Neuronal stem cell (in vitro differentiated cells): ENCODE data around the gene KANSL1.

Experiments
- DNase-seq: peaks from one replicate; pipeline ENCODE4 v3.0.0-alpha.2; 2013; ENCODE audit warnings: low spot score
- H2AFZ ChIP-seq: one replicate; pipeline ENCODE4 v1.6.1; 2013; ENCODE audit warnings: mild to moderate bottlenecking, low read length, inconsistent platforms
- H2AK5ac ChIP-seq: 2 replicates; pipeline ENCODE4 v1.6.1; 2013; ENCODE audit warnings: low read depth, mild to moderate bottlenecking, inconsistent platforms, low read length, moderate library complexity, mixed read lengths
- H2BK120ac ChIP-seq: 2 replicates; pipeline ENCODE4 v1.6.1; 2013; ENCODE audit warnings: low read depth, mild to moderate bottlenecking, inconsistent platforms, low read length, moderate library complexity, mixed read lengths
- H2BK12ac ChIP-seq: one replicate; pipeline ENCODE4 v1.6.1; 2013; ENCODE audit warnings: low read length, inconsistent platforms
- H2BK15ac ChIP-seq: 2 replicates; pipeline ENCODE4 v1.6.1; 2013; ENCODE audit warnings: mild to moderate bottlenecking, low read length, inconsistent platforms, mixed read lengths
- H2BK5ac ChIP-seq: one replicate; pipeline ENCODE4 v1.6.1; 2013; ENCODE audit warnings: inconsistent platforms, mild to moderate bottlenecking, low read length, moderate library complexity
- H3K14ac ChIP-seq: one replicate; pipeline ENCODE4 v1.6.1; 2013; ENCODE audit warnings: low read length, inconsistent platforms
- H3K18ac ChIP-seq: 2 replicates; pipeline ENCODE4 v1.6.1; 2013; ENCODE audit warnings: low read length, inconsistent platforms
- H3K23ac ChIP-seq: 2 replicates; pipeline ENCODE4 v1.6.1; 2013; ENCODE audit warnings: low read depth, mild to moderate bottlenecking, mixed read lengths, low read length, inconsistent platforms; ENCODE audit not compliant: poor library complexity
- H3K27ac ChIP-seq: replicated peaks from 3 replicates; pipeline ENCODE4 v1.5.1; 2013; ENCODE audit warnings: low read length, inconsistent platforms
- H3K27me3 ChIP-seq, 3 experiments: 2 replicates each; pipeline ENCODE4 v1.6.1; 2013; ENCODE audit warnings: low read length in 3 of 3, mild to moderate bottlenecking in 2 of 3, inconsistent platforms in 1 of 3, low read depth in 1 of 3, mixed read lengths in 1 of 3, moderate library complexity in 1 of 3; ENCODE audit not compliant: control insufficient read depth in 3 of 3, insufficient read depth in 3 of 3
- H3K36me3 ChIP-seq, 2 donors: replicated peaks in 1 of 2; 2 replicates each; pipeline ENCODE4 v1.6.1; 2013; ENCODE audit warnings: low read length in 2 of 2; ENCODE audit not compliant: control insufficient read depth in 2 of 2, insufficient read depth in 2 of 2
- H3K4ac ChIP-seq: 2 replicates; pipeline ENCODE4 v1.6.1; 2013; ENCODE audit warnings: inconsistent platforms, mild to moderate bottlenecking, low read length, moderate library complexity
- H3K4me1 ChIP-seq, 2 donors: 1 replicate in 1 of 2; 2 replicates in 1 of 2; pipeline ENCODE4 v1.6.1; 2013; ENCODE audit warnings: low read length in 2 of 2, low read depth in 1 of 2; ENCODE audit not compliant: control insufficient read depth in 2 of 2, insufficient read depth in 1 of 2
- H3K4me2 ChIP-seq: one replicate; pipeline ENCODE4 v1.6.1; 2013; ENCODE audit warnings: mild to moderate bottlenecking, low read length, inconsistent platforms; ENCODE audit not compliant: insufficient read depth, poor library complexity, severe bottlenecking
- H3K4me3 ChIP-seq, 2 donors: 2 replicates each; pipeline ENCODE4 v1.5.1; 2013; ENCODE audit warnings: low read length in 2 of 2, mild to moderate bottlenecking in 2 of 2, inconsistent platforms in 1 of 2, moderate library complexity in 1 of 2
- H3K79me1 ChIP-seq: one replicate; pipeline ENCODE4 v1.6.1; 2013; ENCODE audit warnings: low read depth, mild to moderate bottlenecking, inconsistent platforms, low read length, moderate library complexity
- H3K9ac ChIP-seq: one replicate; pipeline ENCODE4 v1.6.1; 2013; ENCODE audit warnings: mild to moderate bottlenecking, low read depth, low read length, inconsistent platforms; ENCODE audit not compliant: poor library complexity
- H3K9me3 ChIP-seq, 2 donors: replicated peaks in 1 of 2; 2 replicates each; pipeline versions ENCODE3 to v1.6.1; 2013; ENCODE audit warnings: low read length in 2 of 2, mild to moderate bottlenecking in 2 of 2, inconsistent platforms in 1 of 2, low read depth in 1 of 2, mixed read lengths in 1 of 2, moderate library complexity in 1 of 2; ENCODE audit not compliant: control insufficient read depth in 2 of 2, insufficient read depth in 1 of 2
- H4K8ac ChIP-seq: one replicate; pipeline ENCODE4 v1.6.1; 2013; ENCODE audit warnings: low read depth, mild to moderate bottlenecking, inconsistent platforms, low read length, moderate library complexity
- H4K91ac ChIP-seq: one replicate; pipeline ENCODE4 v1.6.1; 2013; ENCODE audit warnings: low read length, low read depth, mild to moderate bottlenecking, inconsistent platforms; ENCODE audit not compliant: poor library complexity
- WGBS, 2 donors: extraction: QIAGEN DNeasy Blood & Tissue Kit; methylation state at CpG; one replicate each; pipeline ENCODE4 v1.1.7; 2013; ENCODE audit warnings: missing lambda C conversion rate in 2 of 2, mixed read lengths in 1 of 2; ENCODE audit not compliant: insufficient read length in 2 of 2, insufficient replicate concordance in 1 of 2; ENCODE audit errors: extremely low coverage in 2 of 2; 5-methylcytosine and 5-hydroxymethylcytosine counted together

Gene KANSL1

DNA sequence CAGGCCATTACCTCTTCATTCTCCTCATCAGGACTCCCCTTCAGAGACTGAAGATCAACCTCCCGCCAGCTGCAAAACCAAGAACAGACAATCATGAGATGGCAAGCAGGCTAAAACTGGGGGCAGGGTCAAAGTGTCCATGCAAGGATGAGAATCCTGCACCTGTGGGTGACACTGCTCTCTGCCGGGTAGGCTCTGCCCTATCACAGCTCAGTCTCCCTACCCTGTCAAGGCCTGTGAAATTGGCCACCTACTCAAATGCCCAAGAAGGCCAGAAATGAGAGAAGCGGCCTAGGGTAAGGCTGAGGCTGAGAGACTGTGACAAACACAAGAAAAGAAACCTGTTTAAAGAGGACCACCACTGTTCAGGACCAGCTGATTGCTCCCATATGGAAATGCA lies 159.8 kb downstream of the KANSL1 start:
- WGBS, 2 donors: no CpG with 5 or more reads among the region's 3 CpGs
- no peak overlapping the region for H3K4me3 ChIP-seq
- H3K4me2 ChIP-seq: no peak overlapping the region
- H2BK120ac ChIP-seq: no peak overlapping the region
- H2BK15ac ChIP-seq: no peak overlapping the region
- H2BK5ac ChIP-seq: no peak overlapping the region
- peaks cover 53 to 100% of the 10 kb centered on the region in 2 donors for H3K36me3 ChIP-seq
- H2AK5ac ChIP-seq: no peak overlapping the region
- H3K79me1 ChIP-seq: peaks cover 4% of the 10 kb centered on the region
- H3K4me1 ChIP-seq: peaks cover 0 to 3% of the 10 kb centered on the region in 2 donors
- H3K27ac ChIP-seq: no peak overlapping the region
- no peak overlapping the region for H4K91ac ChIP-seq
- H3K4ac ChIP-seq: no peak overlapping the region
- H4K8ac ChIP-seq: no peak overlapping the region
- H3K14ac ChIP-seq: no peak overlapping the region
- DNase-seq: no peak
- H3K9ac ChIP-seq: no peak overlapping the region
- no peaks in the 10 kb centered on the region for H3K27me3 ChIP-seq
- H3K23ac ChIP-seq: no peak overlapping the region
- H2AFZ ChIP-seq: no peak overlapping the region
- no peak overlapping the region for H2BK12ac ChIP-seq
- no peak overlapping the region for H3K18ac ChIP-seq
- no peaks in the 10 kb centered on the region for H3K9me3 ChIP-seq

DNA sequence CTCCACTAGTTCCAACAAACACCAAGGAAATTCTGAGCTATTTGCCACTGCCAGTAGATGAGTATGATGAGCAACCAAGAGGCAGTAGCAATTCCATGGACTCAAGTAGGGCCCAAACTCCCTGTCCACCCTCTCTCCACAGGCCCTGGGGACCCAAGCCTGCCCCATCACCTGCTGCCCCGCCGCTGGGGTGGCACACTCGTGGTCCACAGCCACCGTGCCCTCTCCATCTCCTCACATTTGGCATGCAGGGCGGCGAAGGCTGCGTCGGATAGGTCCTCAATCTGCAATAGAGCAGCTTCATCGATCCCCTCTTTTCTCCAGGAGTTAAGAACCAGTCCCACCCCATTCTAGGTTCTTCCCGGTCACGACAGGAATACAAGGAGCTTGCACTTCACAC lies 160.3 kb downstream of the KANSL1 start:
- H2AFZ ChIP-seq: no peak overlapping the region
- peaks cover 48 to 100% of the 10 kb centered on the region in 2 donors for H3K36me3 ChIP-seq
- H3K18ac ChIP-seq: no peak overlapping the region
- no peak overlapping the region for H4K8ac ChIP-seq
- no peak overlapping the region for H2AK5ac ChIP-seq
- no peaks in the 10 kb centered on the region for H3K9me3 ChIP-seq
- WGBS, 2 donors: no CpG with 5 or more reads among the region's 11 CpGs
- H3K4me1 ChIP-seq: peaks cover 0 to 3% of the 10 kb centered on the region in 2 donors
- DNase-seq: no peak
- no peak overlapping the region for H4K91ac ChIP-seq
- no peak overlapping the region for H3K27ac ChIP-seq
- H3K9ac ChIP-seq: no peak overlapping the region
- H3K23ac ChIP-seq: no peak overlapping the region
- no peak overlapping the region for H2BK120ac ChIP-seq
- peaks cover 4% of the 10 kb centered on the region for H3K79me1 ChIP-seq
- no peak overlapping the region for H2BK5ac ChIP-seq
- H3K4me3 ChIP-seq: no peak overlapping the region
- H2BK12ac ChIP-seq: no peak overlapping the region
- H3K14ac ChIP-seq: no peak overlapping the region
- no peak overlapping the region for H2BK15ac ChIP-seq
- H3K4me2 ChIP-seq: no peak overlapping the region
- H3K4ac ChIP-seq: no peak overlapping the region
- H3K27me3 ChIP-seq: no peaks in the 10 kb centered on the region

DNA sequence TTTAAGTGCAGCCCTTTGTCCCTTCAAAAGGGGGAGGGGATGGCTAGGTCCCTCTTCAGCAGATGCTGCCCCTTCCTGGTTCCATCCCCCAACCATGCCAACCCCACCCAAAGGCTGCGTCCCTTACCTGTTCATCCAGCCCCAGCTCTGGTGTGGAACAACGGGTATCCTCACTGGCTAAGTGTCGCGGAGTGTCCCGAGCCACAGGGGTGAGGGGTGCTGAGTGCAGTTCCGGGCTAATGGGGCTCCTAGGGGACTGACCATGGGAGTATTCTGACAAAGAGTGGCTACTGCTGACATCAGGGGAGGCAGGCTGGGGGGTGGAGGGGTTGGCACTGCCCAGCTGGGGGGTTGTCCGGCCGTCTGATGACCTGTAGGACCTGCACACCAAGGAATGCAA lies 161.3 kb downstream of the KANSL1 start:
- Histone ChIP-seq H3K18ac (no peak overlapping the region), H2BK15ac (no peak overlapping the region), H3K36me3 (peaks cover 48 to 100% of the 10 kb centered on the region in 2 donors), H3K27ac (no peak overlapping the region), H2BK12ac (no peak overlapping the region), H2BK5ac (no peak overlapping the region), H3K4me3 (no peak overlapping the region), H3K4me1 (peaks cover 0 to 5% of the 10 kb centered on the region in 2 donors), H2AFZ (no peak overlapping the region), H3K4me2 (no peak overlapping the region), H2BK120ac (no peak overlapping the region), H3K9ac (no peak overlapping the region), H3K4ac (no peak overlapping the region), H3K27me3 (no peaks in the 10 kb centered on the region), H3K14ac (no peak overlapping the region), H2AK5ac (no peak overlapping the region), H3K79me1 (peaks cover 4% of the 10 kb centered on the region), H3K23ac (no peak overlapping the region), H3K9me3 (no peaks in the 10 kb centered on the region), H4K91ac (no peak overlapping the region), H4K8ac (no peak overlapping the region)
- WGBS, 2 donors: no CpG with 5 or more reads among the region's 8 CpGs
- no peak for DNase-seq

DNA sequence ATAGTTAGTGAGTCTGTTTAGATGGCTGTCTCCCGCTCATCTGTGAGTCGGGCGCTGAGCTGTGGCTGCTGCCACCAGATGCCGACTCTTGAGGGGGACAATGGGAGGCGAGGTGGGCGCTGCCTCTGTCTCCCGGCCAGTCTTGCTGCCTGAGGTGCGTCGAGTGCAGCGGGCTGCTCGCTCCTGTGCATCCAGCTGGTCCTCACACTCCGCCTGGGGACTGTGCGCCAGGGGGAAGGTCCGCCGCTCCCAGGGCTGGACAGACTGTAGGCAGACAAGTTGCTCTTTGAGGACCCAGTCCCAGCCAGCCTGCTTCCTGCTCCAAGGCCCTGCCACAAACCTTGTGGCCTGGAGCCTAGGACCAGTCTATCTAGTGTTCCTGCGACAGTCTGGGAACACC lies 161.8 kb downstream of the KANSL1 start:
- Histone ChIP-seq H3K14ac (no peak overlapping the region), H3K79me1 (peaks cover 4% of the 10 kb centered on the region), H3K4ac (no peak overlapping the region), H2BK5ac (no peak overlapping the region), H3K4me2 (no peak overlapping the region), H2BK120ac (no peak overlapping the region), H2AFZ (no peak overlapping the region), H3K27ac (no peak overlapping the region), H3K23ac (no peak overlapping the region), H2AK5ac (no peak overlapping the region), H3K4me1 (peaks cover 0 to 5% of the 10 kb centered on the region in 2 donors), H3K9ac (no peak overlapping the region), H3K27me3 (no peaks in the 10 kb centered on the region), H4K8ac (no peak overlapping the region), H3K36me3 (peaks cover 48 to 100% of the 10 kb centered on the region in 2 donors), H2BK15ac (no peak overlapping the region), H3K4me3 (no peak overlapping the region), H3K18ac (no peak overlapping the region), H2BK12ac (no peak overlapping the region), H4K91ac (no peak overlapping the region), H3K9me3 (no peaks in the 10 kb centered on the region)
- DNase-seq: no peak
- no CpG with 5 or more reads among the region's 16 CpGs for WGBS, 2 donors
